Measurements from ENCODE around the gene ZMYND10. TPM values are rescaled to one million over a fixed set of nuclear protein-coding genes. Genes with fewer than 3 reads are reported as not detected.
"Not testable (repeated sequence)": the region's sequence is repeated elsewhere in the genome, so short reads cannot be mapped to it uniquely, and the experiment has no call there.

Gene ZMYND10
- polyA plus RNA-seq, 6 donors from 2014 or later: 0.53 TPM; not detected in 5

- H3K27ac Mint-ChIP-seq: no peak overlapping the region
- no peaks in the 10 kb centered on the region for H3K27me3 Mint-ChIP-seq
- H3K4me3 Mint-ChIP-seq: peak overlapping the region in 1 of 8 donors; percentile 65
- no peaks in the 10 kb centered on the region for H3K36me3 Mint-ChIP-seq
- H3K9me3 Mint-ChIP-seq: no peaks in the 10 kb centered on the region
- H3K4me1 Mint-ChIP-seq: peaks cover 17 to 34% (median 26%) of the 10 kb centered on the region in 3 donors
- DNase-seq (no peak), ATAC-seq (ENCODE audit: low read depth in 2 of 2) (no peak)
These were observed 28.2 kb downstream of the ZMYND10 start for GRCh38 chr3:50317300-50317699.

- H3K9me3 Mint-ChIP-seq: no peaks in the 10 kb centered on the region
- H3K27me3 Mint-ChIP-seq: no peaks in the 10 kb centered on the region
- H3K4me3 Mint-ChIP-seq: peak overlapping the region in 1 of 8 donors; percentile 77
- no peak for ATAC-seq (ENCODE audit: low read depth in 2 of 2)
- no peak for DNase-seq
- H3K27ac Mint-ChIP-seq: peak overlapping the region in 1 of 6 donors; percentile 51
- peaks cover 16 to 34% (median 26%) of the 10 kb centered on the region in 3 donors for H3K4me1 Mint-ChIP-seq
- H3K36me3 Mint-ChIP-seq: no peaks in the 10 kb centered on the region
These were observed 28.8 kb downstream of the ZMYND10 start for GRCh38 chr3:50316657-50317242.

GRCh38 chr3:50314816-50315215 is 30.7 kb downstream of the ZMYND10 start:
- H3K4me3 Mint-ChIP-seq: peak overlapping the region in 1 of 8 donors; percentile 9
- no peak for DNase-seq
- H3K4me1 Mint-ChIP-seq: peaks cover 10 to 22% (median 17%) of the 10 kb centered on the region in 3 donors
- H3K27ac Mint-ChIP-seq: no peak overlapping the region
- ATAC-seq (ENCODE audit: low read depth in 2 of 2): no peak
- H3K9me3 Mint-ChIP-seq: peaks cover 0 to 3% (median 0%) of the 10 kb centered on the region in 7 donors
- no peaks in the 10 kb centered on the region for H3K27me3 Mint-ChIP-seq
- H3K36me3 Mint-ChIP-seq: no peaks in the 10 kb centered on the region

DNA sequence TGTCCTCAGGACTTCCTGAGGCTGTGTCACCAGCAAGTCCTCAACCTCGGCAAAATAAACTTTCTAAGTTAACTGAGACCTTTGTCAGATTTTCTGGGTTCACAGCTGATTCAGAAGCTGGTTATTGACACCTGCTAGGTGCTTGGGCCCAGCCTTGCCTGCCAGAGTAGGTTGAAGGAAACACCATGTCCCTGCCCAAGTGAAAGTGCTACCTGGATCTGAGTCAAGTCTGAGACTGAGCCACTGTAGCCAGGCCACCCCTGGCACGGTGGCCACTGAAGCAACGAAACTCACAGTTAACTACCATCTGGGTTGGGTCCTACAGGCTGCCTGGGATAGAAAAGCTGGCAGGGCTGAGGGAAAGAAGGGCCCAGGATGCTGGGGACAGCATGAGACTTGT is 31.2 kb downstream of the ZMYND10 start:
- no peak for DNase-seq
- Mint-ChIP-seq H3K27me3 (no peaks in the 10 kb centered on the region), H3K9me3 (peaks cover 0 to 4% (median 0%) of the 10 kb centered on the region in 7 donors), H3K36me3 (no peaks in the 10 kb centered on the region), H3K4me1 (peaks cover 10 to 18% (median 15%) of the 10 kb centered on the region in 3 donors), H3K4me3 (no peak overlapping the region), H3K27ac (peak overlapping the region in 1 of 6 donors; percentile 53)
- no peak for ATAC-seq (ENCODE audit: low read depth in 2 of 2)

GRCh38 chr3:50312041-50312440 is 33.5 kb downstream of the ZMYND10 start:
- not testable (repeated sequence) for H3K36me3 Mint-ChIP-seq; ATAC-seq (ENCODE audit: low read depth in 2 of 2); H3K4me3 Mint-ChIP-seq; H3K4me1 Mint-ChIP-seq; H3K9me3 Mint-ChIP-seq; H3K27ac Mint-ChIP-seq; H3K27me3 Mint-ChIP-seq; DNase-seq

GRCh38 chr3:50304601-50305000 is 40.9 kb downstream of the ZMYND10 start:
- ATAC-seq (ENCODE audit: low read depth in 2 of 2) (no peak), DNase-seq (no peak)
- H3K27me3 Mint-ChIP-seq: no peaks in the 10 kb centered on the region
- peaks cover 0 to 4% (median 0%) of the 10 kb centered on the region in 7 donors for H3K9me3 Mint-ChIP-seq
- H3K27ac Mint-ChIP-seq: peak overlapping the region in 1 of 6 donors; percentile 56
- H3K36me3 Mint-ChIP-seq: no peaks in the 10 kb centered on the region
- peaks cover 7 to 10% (median 10%) of the 10 kb centered on the region in 3 donors for H3K4me1 Mint-ChIP-seq
- H3K4me3 Mint-ChIP-seq: no peak overlapping the region

DNA sequence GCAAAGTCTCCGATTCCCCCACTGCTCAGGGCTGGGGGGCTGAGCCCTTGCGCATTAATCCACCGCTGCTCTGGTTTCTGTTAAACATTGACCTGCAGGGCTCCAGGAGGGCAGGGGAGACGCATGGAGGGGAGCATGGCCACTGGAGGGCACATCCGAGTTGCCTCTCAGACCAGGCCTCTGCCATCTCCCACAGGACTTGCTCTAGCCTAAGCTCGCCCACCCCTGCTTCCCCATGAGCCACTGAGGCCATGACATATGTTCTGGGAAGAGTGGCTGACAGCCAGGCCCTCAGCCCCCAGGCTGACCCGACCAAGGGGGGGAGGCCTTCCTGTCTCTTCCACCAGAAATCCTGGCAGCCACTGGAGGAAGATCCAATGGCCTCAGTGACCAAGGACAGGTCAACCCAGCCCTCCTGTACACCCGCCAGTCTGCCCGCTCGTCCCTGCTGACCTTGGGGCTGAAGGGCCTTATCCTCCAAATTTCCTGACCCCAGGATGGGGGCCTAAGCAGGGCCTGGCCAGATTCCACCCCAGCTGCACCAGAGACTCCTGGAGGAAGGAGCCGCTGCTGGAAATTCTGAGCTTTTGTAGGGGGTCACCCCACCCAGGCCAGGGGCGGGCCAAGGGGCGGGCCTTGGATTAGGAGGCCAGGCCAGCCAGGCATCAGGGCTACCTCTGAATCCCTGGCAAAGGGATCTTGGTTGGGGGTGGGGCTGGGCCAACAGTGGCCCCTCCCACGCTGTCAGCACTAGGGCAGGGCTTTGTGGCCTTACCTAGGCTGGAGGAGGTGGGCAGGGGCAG is 42.3 kb downstream of the ZMYND10 start, which contains the start of gene HYAL1:
TSS of gene HYAL1 (minus strand) at position 562 of the 803 bp plus-strand sequence. CDS start 618 bp downstream, outside the sequence.
- DNase-seq: no peak

DNA sequence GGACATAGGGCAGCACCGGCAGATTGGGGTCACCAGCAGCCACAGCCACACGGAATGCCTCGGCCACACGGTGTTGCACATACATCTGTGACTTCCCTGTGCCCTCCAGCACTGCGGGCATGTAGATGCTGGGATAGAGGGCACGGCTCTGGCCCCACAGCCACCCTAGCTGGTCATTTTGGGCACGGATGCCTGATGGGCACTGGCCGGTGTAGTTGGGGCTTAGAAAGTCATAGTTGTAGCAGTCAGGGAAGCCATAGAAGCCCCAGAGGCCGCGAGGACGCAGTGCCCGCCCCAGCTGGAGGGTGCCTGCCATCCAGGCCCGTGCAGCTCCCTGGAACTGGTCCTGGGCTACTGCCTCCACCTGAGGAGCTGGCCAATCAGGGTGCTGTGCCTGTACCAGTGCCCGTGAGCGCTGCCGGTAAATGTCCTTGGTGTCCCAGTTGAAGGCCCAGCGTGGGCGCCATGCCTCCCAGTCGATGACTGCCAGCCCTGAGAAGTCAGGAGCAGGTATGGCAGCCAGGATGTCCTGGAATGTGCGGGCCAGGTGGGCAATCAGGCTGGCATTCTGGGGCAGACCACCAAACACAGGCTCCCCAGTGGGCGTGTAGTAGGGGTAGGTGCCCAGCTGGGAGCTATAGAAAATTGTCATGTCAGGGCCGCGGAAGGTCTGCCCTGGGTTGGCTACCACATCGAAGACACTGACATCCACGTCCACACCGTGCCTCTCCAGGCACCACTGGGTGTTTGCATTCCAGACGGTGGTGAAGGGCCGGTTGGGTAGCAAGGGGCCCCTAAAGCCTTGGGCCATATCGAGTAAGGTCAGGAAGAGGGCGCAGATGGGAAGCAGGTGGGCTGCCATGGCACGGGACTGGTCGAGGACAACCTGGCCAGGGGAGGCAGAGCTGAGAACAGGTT is 43.2 kb downstream of the ZMYND10 start:
- no peaks in the 10 kb centered on the region for H3K36me3 Mint-ChIP-seq
- H3K4me1 Mint-ChIP-seq: peaks cover 18 to 30% (median 26%) of the 10 kb centered on the region in 3 donors
- no peaks in the 10 kb centered on the region for H3K9me3 Mint-ChIP-seq
- DNase-seq (no peak), ATAC-seq (ENCODE audit: low read depth in 2 of 2) (no peak)
- H3K27ac Mint-ChIP-seq: peak overlapping the region in 2 of 6 donors; percentile 22 to 56
- H3K27me3 Mint-ChIP-seq: no peaks in the 10 kb centered on the region
- H3K4me3 Mint-ChIP-seq: peak overlapping the region in 1 of 8 donors; percentile 30

More for the DNA sequence above, 42.3 kb downstream of the ZMYND10 start, which contains the start of gene HYAL1:
- Mint-ChIP-seq H3K4me1 (peaks cover 14 to 22% (median 21%) of the 10 kb centered on the region in 3 donors), H3K9me3 (no peaks in the 10 kb centered on the region), H3K36me3 (no peaks in the 10 kb centered on the region), H3K4me3 (no peak within 1 kb of the TSS), H3K27ac (peak within 1 kb of the TSS in 2 of 6 donors; percentile 56 to 62), H3K27me3 (no peaks in the 10 kb centered on the region)
- ATAC-seq (ENCODE audit: low read depth in 2 of 2): no peak

DNA sequence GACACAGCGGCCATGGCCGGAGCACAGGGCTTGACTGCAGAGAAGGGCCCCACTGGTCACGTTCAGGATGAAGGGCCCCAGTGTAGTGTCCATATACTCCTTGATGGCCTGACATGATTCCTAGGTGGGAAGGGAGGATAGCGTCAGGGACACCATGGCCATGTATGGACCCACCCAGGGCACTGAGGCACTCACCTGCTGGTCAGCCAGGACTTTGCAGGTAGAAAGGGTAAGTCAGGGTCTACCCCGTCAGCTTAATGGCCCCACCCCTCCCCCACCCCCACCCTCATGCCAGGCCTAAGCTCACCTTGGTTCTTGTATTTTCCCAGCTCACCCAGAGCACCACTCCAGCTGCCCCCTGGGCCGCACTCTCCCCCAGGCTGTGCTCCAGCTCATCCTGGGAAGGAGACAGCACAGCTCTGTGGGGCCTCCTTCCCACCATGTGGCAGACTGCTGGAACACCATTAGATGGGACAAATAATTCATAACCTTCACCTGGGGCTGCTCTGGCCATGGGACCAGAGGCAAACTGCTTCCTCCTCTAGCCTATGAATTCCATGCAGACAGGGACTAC is 44.8 kb downstream of the ZMYND10 start:
- no peaks in the 10 kb centered on the region for H3K27me3 Mint-ChIP-seq
- H3K27ac Mint-ChIP-seq: peak overlapping the region in 4 of 6 donors; percentile 96 to 100 (median 99)
- ATAC-seq (ENCODE audit: low read depth in 2 of 2) (no peak), DNase-seq (no peak)
- H3K4me1 Mint-ChIP-seq: peaks cover 18 to 31% (median 26%) of the 10 kb centered on the region in 3 donors
- H3K4me3 Mint-ChIP-seq: peak overlapping the region in 6 of 8 donors; percentile 39 to 97 (median 88)
- no peaks in the 10 kb centered on the region for H3K36me3 Mint-ChIP-seq
- no peaks in the 10 kb centered on the region for H3K9me3 Mint-ChIP-seq

DNA sequence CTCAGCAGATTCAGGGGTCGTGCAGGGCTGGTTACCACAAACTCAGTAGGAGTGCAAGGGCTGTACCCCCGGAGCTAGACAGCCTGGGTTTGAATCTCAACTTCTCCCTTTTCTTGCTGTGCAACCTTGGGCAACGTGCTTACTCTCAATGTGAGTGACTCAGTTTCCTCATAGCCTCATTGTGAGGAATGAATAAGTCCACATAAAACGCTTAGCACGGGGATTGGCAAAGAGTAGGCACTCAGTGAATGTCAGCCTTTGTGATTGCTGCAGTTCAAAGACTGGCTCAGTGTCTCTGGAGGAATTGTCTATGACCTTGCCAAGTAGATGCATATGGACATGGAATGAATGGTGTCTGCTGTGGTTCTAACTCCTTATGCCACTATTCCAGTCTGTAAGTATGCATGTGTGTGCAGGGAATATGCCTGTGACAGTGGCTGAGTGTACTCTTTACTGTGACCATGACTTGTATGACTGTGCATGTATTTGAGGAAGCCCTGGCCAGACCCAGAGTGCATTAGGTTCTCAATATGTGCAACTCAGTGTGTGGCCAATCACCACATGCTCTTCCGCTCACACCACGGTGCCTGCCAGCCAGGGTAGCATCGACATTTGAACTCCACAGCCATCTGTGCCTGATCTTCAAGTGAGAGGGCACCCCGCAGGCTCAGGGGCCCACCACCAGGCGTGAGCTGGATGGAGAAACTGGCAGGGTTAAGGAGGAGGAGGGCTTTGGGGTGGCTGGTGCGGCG is 45.4 kb downstream of the ZMYND10 start:
- peak overlapping the region; percentile 96 to 100 (median 99) for H3K27ac Mint-ChIP-seq
- H3K4me3 Mint-ChIP-seq: peak overlapping the region; percentile 84 to 99 (median 98)
- H3K4me1 Mint-ChIP-seq: peaks cover 18 to 31% (median 26%) of the 10 kb centered on the region in 3 donors
- H3K9me3 Mint-ChIP-seq: no peaks in the 10 kb centered on the region
- H3K27me3 Mint-ChIP-seq: no peaks in the 10 kb centered on the region
- H3K36me3 Mint-ChIP-seq: no peaks in the 10 kb centered on the region
- DNase-seq (no peak), ATAC-seq (ENCODE audit: low read depth in 2 of 2) (no peak)

DNA sequence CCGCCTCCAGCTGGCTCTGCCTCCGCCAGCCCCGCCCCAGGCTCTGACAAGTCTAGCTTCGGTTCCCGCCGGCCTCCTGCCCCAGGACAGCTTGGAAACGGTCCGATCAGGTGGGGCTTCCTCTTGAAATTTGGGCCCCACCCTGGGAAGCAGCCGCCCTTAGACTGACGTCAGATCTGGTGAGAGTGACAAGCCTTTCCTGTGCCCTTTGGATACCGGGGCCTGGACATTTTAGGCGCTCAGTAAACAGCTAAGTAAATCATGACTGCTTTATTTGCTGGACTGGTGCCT is 45.9 kb downstream of the ZMYND10 start:
- ATAC-seq (ENCODE audit: low read depth in 2 of 2): no peak
- no peaks in the 10 kb centered on the region for H3K27me3 Mint-ChIP-seq
- H3K36me3 Mint-ChIP-seq: no peaks in the 10 kb centered on the region
- H3K9me3 Mint-ChIP-seq: no peaks in the 10 kb centered on the region
- DNase-seq: no peak
- peaks cover 18 to 31% (median 26%) of the 10 kb centered on the region in 3 donors for H3K4me1 Mint-ChIP-seq
- peak overlapping the region; percentile 96 to 100 (median 99) for H3K27ac Mint-ChIP-seq
- H3K4me3 Mint-ChIP-seq: peak overlapping the region; percentile 84 to 99 (median 98)
